GM23338 (cell line): Measurements from ENCODE around the gene SFMBT2. TPM values are rescaled to one million over a fixed set of nuclear protein-coding genes. Genes with fewer than 3 reads are reported as not detected.

Experiments used
- ATAC-seq: fragments of 200-7000 bp; cut with Tn5 transposase; 3 replicates; pipeline ENCODE4 v1.9.1; 2020
- DNase-seq: peaks from one replicate; pipeline ENCODE4 v3.0.0-alpha.2; 2015; ENCODE audit warnings: low spot score
- H2AFZ ChIP-seq: fragments of 200-600 bp; sonication (generic); 2 replicates; pipeline ENCODE4 v1.8.0; 2016; ENCODE audit warnings: antibody characterized with exemption, mild to moderate bottlenecking, moderate library complexity
- H3F3A ChIP-seq: fragments of 200-600 bp; sonication (generic); replicated peaks from 2 replicates; pipeline ENCODE4 v1.8.0; 2017; ENCODE audit warnings: antibody characterized with exemption, mixed run types, low read depth
- H3K27ac ChIP-seq: fragments of 200-600 bp; sonication (generic); 2 replicates; pipeline ENCODE4 v1.6.1; 2016; ENCODE audit warnings: low read depth
- H3K27me3 ChIP-seq: fragments of 200-600 bp; sonication (generic); 2 replicates; pipeline ENCODE4 v1.8.0; 2016; ENCODE audit warnings: mild to moderate bottlenecking, mixed run types, moderate library complexity; ENCODE audit not compliant: insufficient read depth
- H3K36me3 ChIP-seq: fragments of 200-600 bp; sonication (generic); 2 replicates; pipeline ENCODE4 v1.8.0; 2016; ENCODE audit warnings: mild to moderate bottlenecking; ENCODE audit not compliant: insufficient read depth
- H3K4me1 ChIP-seq: fragments of 200-600 bp; sonication (generic); 2 replicates; pipeline ENCODE4 v1.8.0; 2016; ENCODE audit warnings: mild to moderate bottlenecking, moderate library complexity; ENCODE audit not compliant: insufficient read depth
- H3K4me2 ChIP-seq: fragments of 200-600 bp; sonication (generic); 2 replicates; pipeline ENCODE4 v1.7.1; 2017; ENCODE audit warnings: mixed run types
- H3K4me3 ChIP-seq: fragments of 200-600 bp; sonication (generic); 2 replicates; pipeline ENCODE4 v1.6.1; 2016; ENCODE audit warnings: mixed run types
- H3K79me2 ChIP-seq: fragments of 200-600 bp; sonication (generic); replicated peaks from 2 replicates; pipeline ENCODE4 v1.8.0; 2017; ENCODE audit warnings: mild to moderate bottlenecking; ENCODE audit not compliant: insufficient read depth
- H3K9me2 ChIP-seq: fragments of 200-600 bp; sonication (generic); 2 replicates; pipeline ENCODE4 v1.8.0; 2017; ENCODE audit not compliant: insufficient read depth
- H4K20me1 ChIP-seq: fragments of 200-600 bp; sonication (generic); replicated peaks from 2 replicates; pipeline ENCODE4 v1.8.0; 2017; ENCODE audit warnings: mild to moderate bottlenecking; ENCODE audit not compliant: insufficient read depth
- H3K27ac Mint-ChIP-seq: 2 replicates; pipeline ENCODE4 v1.8.0; 2020; ENCODE audit warnings: inconsistent platforms, mild to moderate bottlenecking, moderate library complexity, mixed read lengths
- H3K27me3 Mint-ChIP-seq: 3 replicates; pipeline ENCODE4 v1.8.0; 2022; ENCODE audit warnings: low read depth, mild to moderate bottlenecking, moderate library complexity, mixed read lengths, inconsistent platforms; ENCODE audit not compliant: insufficient read depth, poor library complexity
- H3K36me3 Mint-ChIP-seq: 3 replicates; pipeline ENCODE4 v1.8.0; 2021; ENCODE audit warnings: low read depth, mild to moderate bottlenecking, inconsistent platforms, moderate library complexity, mixed read lengths
- H3K4me1 Mint-ChIP-seq: 3 replicates; pipeline ENCODE4 v1.8.0; 2020; ENCODE audit warnings: mild to moderate bottlenecking, inconsistent platforms, mixed read lengths
- H3K4me3 Mint-ChIP-seq: 3 replicates; pipeline ENCODE4 v1.8.0; 2021; ENCODE audit warnings: moderate library complexity, mild to moderate bottlenecking, inconsistent platforms, mixed read lengths
- H3K9me3 Mint-ChIP-seq: 3 replicates; pipeline ENCODE4 v1.8.0; 2020; ENCODE audit warnings: moderate library complexity, mild to moderate bottlenecking, inconsistent platforms, mixed read lengths
- CREB1 ChIP-seq: fragments of 250-450 bp; sonication (Bioruptor Pico); IDR thresholded peaks from 2 replicates; pipeline ENCODE4 v1.5.0; 2020; ENCODE audit warnings: low read depth, mild to moderate bottlenecking, moderate library complexity
- CTCF ChIP-seq, 2 experiments: fragments of 200-600 bp in 1 of 2; sonication (generic) in 1 of 2; conservative IDR thresholded peaks; 2 replicates each; pipeline versions ENCODE4 v1.5.1 to v1.6.1; 2016 to 2017; ENCODE audit warnings: antibody characterized with exemption in 2 of 2, low read depth in 2 of 2, mild to moderate bottlenecking in 2 of 2, moderate library complexity in 1 of 2
- ETS1 ChIP-seq: IDR thresholded peaks from 2 replicates; pipeline ENCODE4 v1.6.1; 2016; ENCODE audit warnings: antibody characterized with exemption
- EZH2 ChIP-seq: fragments of 200-600 bp; sonication (generic); IDR thresholded peaks from one replicate; pipeline ENCODE4 v1.8.0; 2017; ENCODE audit warnings: antibody characterized with exemption, mild to moderate bottlenecking, low read depth; ENCODE audit not compliant: unreplicated experiment
- EZH2phosphoT487 ChIP-seq: fragments of 200-600 bp; sonication (generic); IDR thresholded peaks from one replicate; pipeline ENCODE4 v1.8.1; 2018; ENCODE audit warnings: antibody characterized with exemption; ENCODE audit not compliant: unreplicated experiment
- JUNB ChIP-seq: IDR thresholded peaks from one replicate; pipeline ENCODE4 v1.6.1; 2016; ENCODE audit warnings: antibody characterized with exemption; ENCODE audit not compliant: unreplicated experiment
- NANOG ChIP-seq: IDR thresholded peaks from 2 replicates; pipeline ENCODE4 v1.6.1; 2016; ENCODE audit warnings: antibody characterized with exemption, borderline replicate concordance
- POLR2AphosphoS5 ChIP-seq: IDR thresholded peaks from 2 replicates; pipeline ENCODE4 v1.6.1; 2016; ENCODE audit warnings: antibody characterized with exemption, low read depth
- REST ChIP-seq: IDR thresholded peaks from one replicate; pipeline ENCODE4 v1.6.1; 2018; ENCODE audit warnings: antibody characterized with exemption; ENCODE audit not compliant: unreplicated experiment
- STAT1 ChIP-seq: IDR thresholded peaks from one replicate; pipeline ENCODE4 v1.6.1; 2016; ENCODE audit warnings: antibody characterized with exemption; ENCODE audit not compliant: unreplicated experiment
- ZNF114 ChIP-seq: fragments of 250-450 bp; sonication (Bioruptor Pico); IDR thresholded peaks from 2 replicates; pipeline ENCODE4 v1.5.0; 2020; ENCODE audit warnings: mild to moderate bottlenecking, moderate library complexity
- ZNF331 ChIP-seq: fragments of 250-450 bp; sonication (Bioruptor Pico); IDR thresholded peaks from 2 replicates; pipeline ENCODE4 v1.5.0; 2020; ENCODE audit warnings: low read depth, mild to moderate bottlenecking, moderate library complexity
- polyA plus RNA-seq: library from polyadenylated mRNA; unstranded; fragments of >200 nt; fragmentation: Nextera tagmentation; extraction: Ambion mirVana; gene quantifications from 2 replicates; pipeline ENCODE4 v1.2.1, GENCODE V29; 2016
- total RNA-seq: library from RNA; depleted of rRNA; stranded (reverse); fragments of >200 nt; shearing (Covaris generic); gene quantifications from 2 replicates; pipeline ENCODE4 v1.2.3, GENCODE V29; 2014

Gene SFMBT2
- total and polyA plus RNA-seq, 2 experiments from 2014 or later = 2.7 to 6.7 TPM

- Histone ChIP-seq H3F3A (no peaks in the 10 kb centered on the region), H4K20me1 (no peaks in the 10 kb centered on the region), H2AFZ (no peak overlapping the region), H3K4me2 (no peak overlapping the region), H3K4me1 (no peaks in the 10 kb centered on the region; the same call in 1 of the 2 replicates), H3K79me2 (no peaks in the 10 kb centered on the region), H3K9me2 (no peaks in the 10 kb centered on the region), H3K27me3 (no peaks in the 10 kb centered on the region), H3K36me3 (no peaks in the 10 kb centered on the region), H3K4me3 (no peak overlapping the region), H3K27ac (no peak overlapping the region)
- Mint-ChIP-seq H3K36me3 (no peaks in the 10 kb centered on the region), H3K27me3 (peaks cover 6% of the 10 kb centered on the region), H3K4me1 (peaks cover 5% of the 10 kb centered on the region; the same call in 2 of the 3 replicates), H3K4me3 (no peak overlapping the region), H3K27ac (no peak overlapping the region), H3K9me3 (no peaks in the 10 kb centered on the region)
- ATAC-seq (no peak), DNase-seq (no peak)
- TF ChIP-seq ETS1 = no peak
- TF ChIP-seq CTCF (conservative IDR thresholded peaks at IDR 0.05; ENCODE audit: low read depth in 2 of 2) = no peak
- no peak for TF ChIP-seq EZH2
- no peak for TF ChIP-seq STAT1
- no peak for TF ChIP-seq POLR2AphosphoS5
- TF ChIP-seq JUNB = no peak
- no peak for TF ChIP-seq ZNF331 (CRISPR knock-in tag)
- TF ChIP-seq REST = no peak
- TF ChIP-seq EZH2phosphoT487 = no peak
- TF ChIP-seq NANOG = no peak
- no peak for TF ChIP-seq ZNF114 (CRISPR knock-in tag)
- TF ChIP-seq CREB1 (CRISPR knock-in tag) = no peak
Measured at GRCh38 chr10:7151538-7151937, 259.3 kb downstream of the SFMBT2 start.
